ENCODE measurements around the gene DAB2IP. TPM values are rescaled to one million over a fixed set of nuclear protein-coding genes. Genes with fewer than 3 reads are reported as not detected.

The DAB2IP gene
- total and polyA plus RNA-seq, 2 experiments from 2014 or later = 8.9 to 42.8 TPM

DNA sequence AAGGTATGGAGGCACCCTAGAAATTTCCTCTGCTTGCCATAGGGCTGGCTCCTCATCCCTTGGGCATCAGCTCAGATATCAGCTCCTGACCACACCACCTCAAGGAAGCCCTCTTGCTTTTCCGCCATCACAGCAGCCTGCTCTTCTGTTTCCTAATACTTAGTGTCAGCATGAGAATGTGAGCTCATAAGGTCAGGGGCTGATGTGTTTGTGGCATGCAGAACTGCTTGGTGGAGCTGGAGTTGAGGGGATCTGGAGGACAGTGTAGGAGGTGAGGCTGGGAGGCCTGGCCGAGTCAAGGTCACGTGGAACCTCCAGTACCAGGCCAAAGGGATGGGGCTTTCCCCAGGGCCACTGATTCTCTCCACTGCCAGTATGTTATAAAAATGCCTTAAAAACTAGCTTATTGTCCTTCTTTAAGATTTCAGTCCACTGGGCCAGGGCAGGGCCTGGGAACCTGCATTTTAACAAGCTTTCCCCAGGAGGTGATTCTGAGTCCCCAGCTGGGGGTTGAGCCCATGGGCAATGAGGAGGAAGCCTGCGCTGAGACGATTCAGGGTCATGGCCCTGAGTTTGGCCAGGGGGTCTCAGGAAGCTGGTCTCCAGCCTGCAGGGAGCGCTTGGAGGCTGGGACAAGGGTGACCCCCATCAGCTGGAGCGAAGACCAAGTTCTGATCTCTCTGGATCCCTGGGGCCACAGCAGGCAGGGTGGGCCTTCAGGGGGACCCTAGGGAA lies 28.6 kb downstream of the DAB2IP start:
- peaks cover 6% of the 10 kb centered on the region for H3K27me3 Mint-ChIP-seq (ENCODE audit: insufficient read depth, low read depth, poor library complexity)
- Histone ChIP-seq H2AFZ (no peak overlapping the region), H3K79me2 (replicated peaks; ENCODE audit: insufficient read depth) (peaks cover 12% of the 10 kb centered on the region; the same call in 1 of the 2 replicates), H3K9me2 (ENCODE audit: insufficient read depth) (no peaks in the 10 kb centered on the region), H3K4me1 (ENCODE audit: insufficient read depth) (peaks cover 6% of the 10 kb centered on the region; the same call in 1 of the 2 replicates), H3K36me3 (ENCODE audit: insufficient read depth) (no peaks in the 10 kb centered on the region), H3F3A (replicated peaks; ENCODE audit: low read depth) (no peaks in the 10 kb centered on the region), H4K20me1 (replicated peaks; ENCODE audit: insufficient read depth) (peaks cover 15% of the 10 kb centered on the region), H3K4me3 (no peak overlapping the region), H3K27ac (ENCODE audit: low read depth) (no peak overlapping the region), H3K4me2 (no peak overlapping the region), H3K27me3 (ENCODE audit: insufficient read depth) (no peaks in the 10 kb centered on the region)
- no peaks in the 10 kb centered on the region for H3K9me3 Mint-ChIP-seq
- peaks cover 6% of the 10 kb centered on the region; the same call in 2 of the 3 replicates for H3K36me3 Mint-ChIP-seq (ENCODE audit: low read depth)
- TF ChIP-seq, protein P1, sequence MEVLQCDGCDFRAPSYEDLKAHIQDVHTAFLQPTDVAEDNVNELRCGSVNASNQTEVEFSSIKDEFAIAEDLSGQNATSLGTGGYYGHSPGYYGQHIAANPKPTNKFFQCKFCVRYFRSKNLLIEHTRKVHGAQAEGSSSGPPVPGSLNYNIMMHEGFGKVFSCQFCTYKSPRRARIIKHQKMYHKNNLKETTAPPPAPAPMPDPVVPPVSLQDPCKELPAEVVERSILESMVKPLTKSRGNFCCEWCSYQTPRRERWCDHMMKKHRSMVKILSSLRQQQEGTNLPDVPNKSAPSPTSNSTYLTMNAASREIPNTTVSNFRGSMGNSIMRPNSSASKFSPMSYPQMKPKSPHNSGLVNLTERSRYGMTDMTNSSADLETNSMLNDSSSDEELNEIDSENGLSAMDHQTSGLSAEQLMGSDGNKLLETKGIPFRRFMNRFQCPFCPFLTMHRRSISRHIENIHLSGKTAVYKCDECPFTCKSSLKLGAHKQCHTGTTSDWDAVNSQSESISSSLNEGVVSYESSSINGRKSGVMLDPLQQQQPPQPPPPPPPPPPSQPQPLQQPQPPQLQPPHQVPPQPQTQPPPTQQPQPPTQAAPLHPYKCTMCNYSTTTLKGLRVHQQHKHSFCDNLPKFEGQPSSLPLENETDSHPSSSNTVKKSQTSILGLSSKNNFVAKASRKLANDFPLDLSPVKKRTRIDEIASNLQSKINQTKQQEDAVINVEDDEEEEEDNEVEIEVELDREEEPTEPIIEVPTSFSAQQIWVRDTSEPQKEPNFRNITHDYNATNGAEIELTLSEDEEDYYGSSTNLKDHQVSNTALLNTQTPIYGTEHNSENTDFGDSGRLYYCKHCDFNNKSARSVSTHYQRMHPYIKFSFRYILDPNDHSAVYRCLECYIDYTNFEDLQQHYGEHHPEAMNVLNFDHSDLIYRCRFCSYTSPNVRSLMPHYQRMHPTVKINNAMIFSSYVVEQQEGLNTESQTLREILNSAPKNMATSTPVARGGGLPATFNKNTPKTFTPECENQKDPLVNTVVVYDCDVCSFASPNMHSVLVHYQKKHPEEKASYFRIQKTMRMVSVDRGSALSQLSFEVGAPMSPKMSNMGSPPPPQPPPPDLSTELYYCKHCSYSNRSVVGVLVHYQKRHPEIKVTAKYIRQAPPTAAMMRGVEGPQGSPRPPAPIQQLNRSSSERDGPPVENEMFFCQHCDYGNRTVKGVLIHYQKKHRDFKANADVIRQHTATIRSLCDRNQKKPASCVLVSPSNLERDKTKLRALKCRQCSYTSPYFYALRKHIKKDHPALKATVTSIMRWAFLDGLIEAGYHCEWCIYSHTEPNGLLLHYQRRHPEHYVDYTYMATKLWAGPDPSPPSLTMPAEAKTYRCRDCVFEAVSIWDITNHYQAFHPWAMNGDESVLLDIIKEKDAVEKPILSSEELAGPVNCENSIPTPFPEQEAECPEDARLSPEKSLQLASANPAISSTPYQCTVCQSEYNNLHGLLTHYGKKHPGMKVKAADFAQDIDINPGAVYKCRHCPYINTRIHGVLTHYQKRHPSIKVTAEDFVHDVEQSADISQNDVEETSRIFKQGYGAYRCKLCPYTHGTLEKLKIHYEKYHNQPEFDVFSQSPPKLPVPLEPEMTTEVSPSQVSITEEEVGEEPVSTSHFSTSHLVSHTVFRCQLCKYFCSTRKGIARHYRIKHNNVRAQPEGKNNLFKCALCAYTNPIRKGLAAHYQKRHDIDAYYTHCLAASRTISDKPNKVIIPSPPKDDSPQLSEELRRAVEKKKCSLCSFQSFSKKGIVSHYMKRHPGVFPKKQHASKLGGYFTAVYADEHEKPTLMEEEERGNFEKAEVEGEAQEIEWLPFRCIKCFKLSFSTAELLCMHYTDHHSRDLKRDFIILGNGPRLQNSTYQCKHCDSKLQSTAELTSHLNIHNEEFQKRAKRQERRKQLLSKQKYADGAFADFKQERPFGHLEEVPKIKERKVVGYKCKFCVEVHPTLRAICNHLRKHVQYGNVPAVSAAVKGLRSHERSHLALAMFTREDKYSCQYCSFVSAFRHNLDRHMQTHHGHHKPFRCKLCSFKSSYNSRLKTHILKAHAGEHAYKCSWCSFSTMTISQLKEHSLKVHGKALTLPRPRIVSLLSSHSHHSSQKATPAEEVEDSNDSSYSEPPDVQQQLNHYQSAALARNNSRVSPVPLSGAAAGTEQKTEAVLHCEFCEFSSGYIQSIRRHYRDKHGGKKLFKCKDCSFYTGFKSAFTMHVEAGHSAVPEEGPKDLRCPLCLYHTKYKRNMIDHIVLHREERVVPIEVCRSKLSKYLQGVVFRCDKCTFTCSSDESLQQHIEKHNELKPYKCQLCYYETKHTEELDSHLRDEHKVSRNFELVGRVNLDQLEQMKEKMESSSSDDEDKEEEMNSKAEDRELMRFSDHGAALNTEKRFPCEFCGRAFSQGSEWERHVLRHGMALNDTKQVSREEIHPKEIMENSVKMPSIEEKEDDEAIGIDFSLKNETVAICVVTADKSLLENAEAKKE (CRISPR knock-in tag; IDR thresholded peaks at IDR 0.05) = no peak
- TF ChIP-seq, protein P2, sequence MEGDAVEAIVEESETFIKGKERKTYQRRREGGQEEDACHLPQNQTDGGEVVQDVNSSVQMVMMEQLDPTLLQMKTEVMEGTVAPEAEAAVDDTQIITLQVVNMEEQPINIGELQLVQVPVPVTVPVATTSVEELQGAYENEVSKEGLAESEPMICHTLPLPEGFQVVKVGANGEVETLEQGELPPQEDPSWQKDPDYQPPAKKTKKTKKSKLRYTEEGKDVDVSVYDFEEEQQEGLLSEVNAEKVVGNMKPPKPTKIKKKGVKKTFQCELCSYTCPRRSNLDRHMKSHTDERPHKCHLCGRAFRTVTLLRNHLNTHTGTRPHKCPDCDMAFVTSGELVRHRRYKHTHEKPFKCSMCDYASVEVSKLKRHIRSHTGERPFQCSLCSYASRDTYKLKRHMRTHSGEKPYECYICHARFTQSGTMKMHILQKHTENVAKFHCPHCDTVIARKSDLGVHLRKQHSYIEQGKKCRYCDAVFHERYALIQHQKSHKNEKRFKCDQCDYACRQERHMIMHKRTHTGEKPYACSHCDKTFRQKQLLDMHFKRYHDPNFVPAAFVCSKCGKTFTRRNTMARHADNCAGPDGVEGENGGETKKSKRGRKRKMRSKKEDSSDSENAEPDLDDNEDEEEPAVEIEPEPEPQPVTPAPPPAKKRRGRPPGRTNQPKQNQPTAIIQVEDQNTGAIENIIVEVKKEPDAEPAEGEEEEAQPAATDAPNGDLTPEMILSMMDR (conservative IDR thresholded peaks at IDR 0.05; ENCODE audit: low read depth in 2 of 2) = no peak
- no peak for TF ChIP-seq CREB1 (CRISPR knock-in tag; IDR thresholded peaks at IDR 0.05; ENCODE audit: low read depth)
- TF ChIP-seq, protein P3, sequence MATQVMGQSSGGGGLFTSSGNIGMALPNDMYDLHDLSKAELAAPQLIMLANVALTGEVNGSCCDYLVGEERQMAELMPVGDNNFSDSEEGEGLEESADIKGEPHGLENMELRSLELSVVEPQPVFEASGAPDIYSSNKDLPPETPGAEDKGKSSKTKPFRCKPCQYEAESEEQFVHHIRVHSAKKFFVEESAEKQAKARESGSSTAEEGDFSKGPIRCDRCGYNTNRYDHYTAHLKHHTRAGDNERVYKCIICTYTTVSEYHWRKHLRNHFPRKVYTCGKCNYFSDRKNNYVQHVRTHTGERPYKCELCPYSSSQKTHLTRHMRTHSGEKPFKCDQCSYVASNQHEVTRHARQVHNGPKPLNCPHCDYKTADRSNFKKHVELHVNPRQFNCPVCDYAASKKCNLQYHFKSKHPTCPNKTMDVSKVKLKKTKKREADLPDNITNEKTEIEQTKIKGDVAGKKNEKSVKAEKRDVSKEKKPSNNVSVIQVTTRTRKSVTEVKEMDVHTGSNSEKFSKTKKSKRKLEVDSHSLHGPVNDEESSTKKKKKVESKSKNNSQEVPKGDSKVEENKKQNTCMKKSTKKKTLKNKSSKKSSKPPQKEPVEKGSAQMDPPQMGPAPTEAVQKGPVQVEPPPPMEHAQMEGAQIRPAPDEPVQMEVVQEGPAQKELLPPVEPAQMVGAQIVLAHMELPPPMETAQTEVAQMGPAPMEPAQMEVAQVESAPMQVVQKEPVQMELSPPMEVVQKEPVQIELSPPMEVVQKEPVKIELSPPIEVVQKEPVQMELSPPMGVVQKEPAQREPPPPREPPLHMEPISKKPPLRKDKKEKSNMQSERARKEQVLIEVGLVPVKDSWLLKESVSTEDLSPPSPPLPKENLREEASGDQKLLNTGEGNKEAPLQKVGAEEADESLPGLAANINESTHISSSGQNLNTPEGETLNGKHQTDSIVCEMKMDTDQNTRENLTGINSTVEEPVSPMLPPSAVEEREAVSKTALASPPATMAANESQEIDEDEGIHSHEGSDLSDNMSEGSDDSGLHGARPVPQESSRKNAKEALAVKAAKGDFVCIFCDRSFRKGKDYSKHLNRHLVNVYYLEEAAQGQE (IDR thresholded peaks at IDR 0.05; ENCODE audit: unreplicated experiment) = no peak
- no peak for TF ChIP-seq STAT1 (IDR thresholded peaks at IDR 0.05; ENCODE audit: unreplicated experiment)
- no peak for TF ChIP-seq ZNF331 (CRISPR knock-in tag; IDR thresholded peaks at IDR 0.05; ENCODE audit: low read depth)
- DNase-seq (ENCODE audit: low spot score) = no peak
- no peak overlapping the region for H3K4me3 Mint-ChIP-seq
- H3K4me1 Mint-ChIP-seq = peaks cover 22% of the 10 kb centered on the region
- H3K27ac Mint-ChIP-seq = no peak overlapping the region
- ATAC-seq = no peak

All from GM23338 (cell line).